ENCODE results near the gene TM9SF4. TPM values are rescaled to one million over a fixed set of nuclear protein-coding genes. Genes with fewer than 3 reads are reported as not detected.

TM9SF4 gene
- total and polyA plus RNA-seq, 12 donors, result 19.2 to 36.0 (median 31.1) TPM

DNA sequence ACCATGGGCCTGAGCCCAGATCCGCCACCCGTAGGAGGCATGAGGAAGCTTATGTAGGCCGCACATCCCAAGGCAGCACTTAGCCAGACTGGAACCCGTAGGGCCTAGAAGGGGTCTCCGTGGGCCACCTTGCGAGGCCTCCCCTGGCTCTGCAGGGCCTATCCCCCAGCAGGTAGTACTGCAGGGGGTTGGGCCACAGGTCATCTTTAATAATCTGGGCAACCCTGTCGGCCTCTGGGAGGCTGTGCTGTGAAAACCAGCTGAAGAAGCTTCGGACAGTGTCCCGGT is 79.6 kb downstream of the TM9SF4 start:
- intact Hi-C loops (cut with DNase I), result no loop called here
- H3K9me3 ChIP-seq, result no peaks in the 10 kb centered on the region
- ATAC-seq (peak in 1 of 8 donors; percentile 22), DNase-seq (no peak)
- H3K36me3 ChIP-seq, result peaks cover 0 to 7% (median 0%) of the 10 kb centered on the region in 9 donors
- no peaks in the 10 kb centered on the region for H3K27me3 ChIP-seq
- H3K4me1 ChIP-seq, result peaks cover 0 to 55% (median 32%) of the 10 kb centered on the region in 9 donors
- H3K4me3 ChIP-seq, result peak overlapping the region in 7 of 10 donors; percentile 67 to 88 (median 69)
- TF ChIP-seq, protein P1, sequence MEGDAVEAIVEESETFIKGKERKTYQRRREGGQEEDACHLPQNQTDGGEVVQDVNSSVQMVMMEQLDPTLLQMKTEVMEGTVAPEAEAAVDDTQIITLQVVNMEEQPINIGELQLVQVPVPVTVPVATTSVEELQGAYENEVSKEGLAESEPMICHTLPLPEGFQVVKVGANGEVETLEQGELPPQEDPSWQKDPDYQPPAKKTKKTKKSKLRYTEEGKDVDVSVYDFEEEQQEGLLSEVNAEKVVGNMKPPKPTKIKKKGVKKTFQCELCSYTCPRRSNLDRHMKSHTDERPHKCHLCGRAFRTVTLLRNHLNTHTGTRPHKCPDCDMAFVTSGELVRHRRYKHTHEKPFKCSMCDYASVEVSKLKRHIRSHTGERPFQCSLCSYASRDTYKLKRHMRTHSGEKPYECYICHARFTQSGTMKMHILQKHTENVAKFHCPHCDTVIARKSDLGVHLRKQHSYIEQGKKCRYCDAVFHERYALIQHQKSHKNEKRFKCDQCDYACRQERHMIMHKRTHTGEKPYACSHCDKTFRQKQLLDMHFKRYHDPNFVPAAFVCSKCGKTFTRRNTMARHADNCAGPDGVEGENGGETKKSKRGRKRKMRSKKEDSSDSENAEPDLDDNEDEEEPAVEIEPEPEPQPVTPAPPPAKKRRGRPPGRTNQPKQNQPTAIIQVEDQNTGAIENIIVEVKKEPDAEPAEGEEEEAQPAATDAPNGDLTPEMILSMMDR (IDR thresholded peaks at IDR 0.05), result no peak
- 95 to 97% methylated on average over 9 of the region's 9 CpGs for WGBS, 2 donors
- peak overlapping the region in 2 of 10 donors; percentile 84 to 88 for H3K27ac ChIP-seq

DNA sequence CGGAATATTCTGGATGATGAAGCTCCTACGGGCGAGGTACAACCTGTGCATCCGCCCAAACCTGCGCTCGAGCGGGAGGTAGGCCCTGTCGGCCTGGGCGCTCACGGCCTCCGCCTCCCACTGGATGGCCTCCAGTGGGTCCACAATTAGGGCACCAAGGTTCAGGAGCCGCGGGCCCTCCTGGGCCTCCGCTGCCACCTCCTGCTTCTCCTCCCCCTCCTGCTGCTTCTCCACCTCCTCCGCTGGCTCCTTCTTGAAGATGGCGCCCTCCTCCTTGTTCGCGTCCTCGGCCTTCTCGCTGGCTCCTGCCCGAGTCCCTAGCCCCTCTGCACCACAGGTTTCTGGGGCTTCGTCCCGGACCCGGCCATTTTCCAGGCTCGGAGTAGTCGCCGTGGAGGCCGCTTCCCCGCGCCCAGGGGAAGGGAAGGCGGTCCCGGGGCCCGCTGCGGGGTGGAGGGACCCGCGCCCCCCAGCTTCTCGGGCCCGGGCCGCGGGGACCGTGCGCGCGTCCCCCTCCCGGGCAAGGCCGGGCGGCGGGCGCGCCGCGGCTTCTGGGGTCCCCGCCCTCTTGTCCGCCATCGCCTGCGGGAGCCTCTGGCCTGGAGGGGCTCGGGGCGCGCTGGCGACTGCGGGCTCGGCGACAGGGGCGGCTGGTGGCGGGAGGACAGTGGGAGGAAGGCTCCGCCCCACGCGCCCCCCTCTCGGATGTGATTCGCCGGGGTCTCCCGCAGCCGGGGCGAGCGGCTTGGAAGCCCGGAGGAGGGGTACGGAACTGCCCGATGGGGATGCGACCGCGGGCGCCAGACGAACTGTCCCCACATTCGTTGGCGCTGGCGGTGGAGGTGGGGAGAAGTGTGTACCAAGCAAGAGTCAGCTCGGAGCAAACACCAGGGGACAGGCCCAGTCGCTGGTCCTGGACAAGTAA is 80.4 kb downstream of the TM9SF4 start:
- DNase-seq (peak; percentile 40 to 48), ATAC-seq (peak; percentile 42 to 73 (median 50))
- TF ChIP-seq, protein P1 (IDR thresholded peaks at IDR 0.05), result peak in 1 of 9 donors; percentile 22
- Histone ChIP-seq H3K4me1 (peaks cover 0 to 63% (median 32%) of the 10 kb centered on the region in 9 donors), H3K27ac (peak overlapping the region; percentile 59 to 88 (median 83)), H3K27me3 (no peaks in the 10 kb centered on the region), H3K9me3 (no peaks in the 10 kb centered on the region), H3K36me3 (peaks cover 0 to 15% (median 0%) of the 10 kb centered on the region in 9 donors), H3K4me3 (peak overlapping the region; percentile 36 to 88 (median 69))
- intact Hi-C loops (cut with DNase I), result loop anchor here in 1 of 10 donors (5.0 kb wide), 1 partner anchor 33 kb away; no protein-coding TSS in a partner anchor
- WGBS, 2 donors, result 5% methylated on average over 84 to 88 of the region's 88 CpGs

DNA sequence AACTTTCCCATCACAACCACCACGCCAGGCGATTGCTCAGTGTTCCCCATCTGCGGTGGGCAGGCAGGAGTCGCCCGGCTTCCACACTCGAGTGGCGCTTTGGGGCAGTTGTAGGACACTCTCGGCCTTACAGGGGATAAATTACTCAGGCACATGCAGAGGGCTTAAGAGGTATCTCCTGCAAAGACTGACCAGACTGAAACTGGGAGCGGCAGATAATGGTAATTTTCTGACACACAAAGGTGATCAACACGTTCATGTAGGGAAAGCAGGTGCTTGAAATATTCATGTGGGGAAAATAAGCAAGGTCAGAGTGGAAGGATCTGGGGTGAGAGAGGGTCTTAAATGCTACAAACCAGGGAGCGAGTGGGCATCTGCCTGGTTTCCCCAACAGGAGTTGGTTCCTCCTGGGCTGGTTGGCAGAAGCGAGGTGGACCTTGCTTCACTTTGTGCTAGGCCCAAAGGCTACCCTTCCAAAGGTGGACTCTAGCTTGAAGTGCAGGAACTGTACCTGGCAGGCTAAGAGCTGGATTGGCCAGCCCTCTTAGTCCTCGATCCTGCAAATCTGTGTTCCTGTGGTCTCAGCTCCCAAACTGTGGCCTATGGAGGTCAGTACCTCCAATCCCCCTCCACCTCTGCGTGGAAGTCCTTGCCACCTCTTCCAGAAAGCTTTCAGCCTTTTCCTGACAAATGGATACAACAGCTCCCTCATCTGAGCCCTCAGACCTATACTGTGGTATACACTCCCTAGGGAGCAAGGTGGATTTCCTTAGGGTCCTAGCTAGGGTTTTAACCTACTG is 81.3 kb downstream of the TM9SF4 start:
- TF ChIP-seq, protein P1 (IDR thresholded peaks at IDR 0.05), result no peak
- Histone ChIP-seq H3K27ac (peak overlapping the region; percentile 59 to 88 (median 83)), H3K4me1 (peaks cover 0 to 63% (median 33%) of the 10 kb centered on the region in 9 donors), H3K27me3 (no peaks in the 10 kb centered on the region), H3K4me3 (peak overlapping the region; percentile 36 to 88 (median 69)), H3K9me3 (no peaks in the 10 kb centered on the region), H3K36me3 (peaks cover 0 to 24% (median 6%) of the 10 kb centered on the region in 9 donors)
- no peak for DNase-seq
- WGBS, 2 donors, result 39 to 46% methylated on average over 14 of the region's 14 CpGs
- ATAC-seq, result peak in 1 of 8 donors; percentile 8
- intact Hi-C loops (cut with DNase I), result loop anchor here in 1 of 10 donors (5.0 kb wide), 1 partner anchor 34 kb away; no protein-coding TSS in a partner anchor

DNA sequence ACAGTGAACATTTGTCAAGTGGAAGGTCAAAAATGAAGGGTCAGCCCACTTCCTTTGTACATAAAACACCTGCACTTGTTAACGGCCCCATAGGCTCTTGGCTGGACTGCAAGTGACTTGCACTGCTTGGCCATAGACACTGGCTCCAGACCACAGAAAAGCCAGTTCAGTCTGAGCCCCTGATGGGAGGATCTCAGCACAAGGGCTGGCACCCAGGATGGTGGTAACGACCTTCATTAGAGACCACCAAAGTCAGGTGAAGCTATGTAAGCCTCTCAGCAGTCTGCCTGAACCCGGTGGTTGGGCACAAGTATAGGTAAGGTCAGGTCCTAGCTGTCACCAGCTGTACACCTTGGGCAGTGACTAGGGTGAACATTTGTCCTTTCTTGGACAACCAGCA is 81.9 kb downstream of the TM9SF4 start:
- H3K9me3 ChIP-seq, result no peaks in the 10 kb centered on the region
- H3K4me1 ChIP-seq, result peaks cover 0 to 63% (median 35%) of the 10 kb centered on the region in 9 donors
- intact Hi-C loops (cut with DNase I), result loop anchor here in 1 of 10 donors (5.0 kb wide), 1 partner anchor 34 kb away; no protein-coding TSS in a partner anchor
- H3K36me3 ChIP-seq, result peaks cover 0 to 30% (median 12%) of the 10 kb centered on the region in 9 donors
- no peaks in the 10 kb centered on the region for H3K27me3 ChIP-seq
- H3K27ac ChIP-seq, result peak overlapping the region in 2 of 10 donors; percentile 86 to 87
- H3K4me3 ChIP-seq, result no peak overlapping the region
- ATAC-seq (peak in 1 of 8 donors; percentile 3), DNase-seq (no peak)
- TF ChIP-seq, protein P1 (IDR thresholded peaks at IDR 0.05), result no peak
- WGBS, 2 donors, result 77 to 81% methylated on average over 3 of the region's 3 CpGs
